H54 (cell line): ENCODE measurements around the gene MAEA.
"Not testable (repeated sequence)": the region's sequence is repeated elsewhere in the genome, so short reads cannot be mapped to it uniquely, and the experiment has no call there.

Source experiments
- DNase-seq: peaks from one replicate; pipeline ENCODE4 v3.0.0; 2011; ENCODE audit warnings: low spot score, mixed read lengths; ENCODE audit not compliant: insufficient read length
- FAIRE-seq: peaks from 3 replicates; lab custom pipeline; 2011; peaks lifted over from hg19 to GRCh38; lab: Jason Lieb, UNC
- POLR2A ChIP-seq: IDR thresholded peaks from 2 replicates; pipeline ENCODE4 v1.6.1; 2011; ENCODE audit warnings: low read depth, mild to moderate bottlenecking, low read length

Gene MAEA

GRCh38 chr4:1330761-1331590 is 41.3 kb downstream of the MAEA start:
- no peak for DNase-seq
- FAIRE-seq, result no peak
- no peak for TF ChIP-seq POLR2A

GRCh38 chr4:1331591-1332353 is 42.1 kb downstream of the MAEA start:
- FAIRE-seq, result no peak
- DNase-seq, result no peak
- no peak for TF ChIP-seq POLR2A

- FAIRE-seq (no peak), DNase-seq (no peak)
- TF ChIP-seq POLR2A, result no peak
Observed at GRCh38 chr4:1332686-1333085, 43.0 kb downstream of the MAEA start.

- DNase-seq (no peak), FAIRE-seq (no peak)
- no peak for TF ChIP-seq POLR2A
Observed at GRCh38 chr4:1333256-1333655, 43.6 kb downstream of the MAEA start.

GRCh38 chr4:1333851-1334578 is 44.3 kb downstream of the MAEA start:
- not testable (repeated sequence) for DNase-seq, FAIRE-seq

GRCh38 chr4:1334579-1334895 is 44.8 kb downstream of the MAEA start:
- no peak for TF ChIP-seq POLR2A
- DNase-seq (no peak), FAIRE-seq (no peak)

- not testable (repeated sequence) for DNase-seq, FAIRE-seq
Observed at GRCh38 chr4:1335193-1335883, 45.6 kb downstream of the MAEA start.

GRCh38 chr4:1336088-1336491 is 46.4 kb downstream of the MAEA start:
- FAIRE-seq, result no peak
- DNase-seq, result no peak
- no peak for TF ChIP-seq POLR2A

GRCh38 chr4:1337376-1337831 is 47.7 kb downstream of the MAEA start:
- no peak for TF ChIP-seq POLR2A
- FAIRE-seq, result no peak
- peak; percentile 51 for DNase-seq

GRCh38 chr4:1337951-1338751 is 48.5 kb downstream of the MAEA start:
- no peak for FAIRE-seq
- no peak for TF ChIP-seq POLR2A
- no peak for DNase-seq

GRCh38 chr4:1338752-1339414 is 49.2 kb downstream of the MAEA start:
- no peak for FAIRE-seq
- TF ChIP-seq POLR2A, result no peak
- no peak for DNase-seq

GRCh38 chr4:1339489-1339888 is 49.8 kb downstream of the MAEA start:
- TF ChIP-seq POLR2A, result no peak
- FAIRE-seq, result no peak
- no peak for DNase-seq

GRCh38 chr4:1340181-1340747 is 50.6 kb downstream of the MAEA start:
- FAIRE-seq (no peak), DNase-seq (no peak)
- no peak for TF ChIP-seq POLR2A
